CD4-positive, alpha-beta T cell treated with Interleukin-15 for 1 hour (primary cell): Measurements from ENCODE around the gene ITM2C.

Experiments
- DNase-seq: peaks from one replicate; pipeline ENCODE4 v3.0.0-alpha.2; 2020

The ITM2C gene

DNA sequence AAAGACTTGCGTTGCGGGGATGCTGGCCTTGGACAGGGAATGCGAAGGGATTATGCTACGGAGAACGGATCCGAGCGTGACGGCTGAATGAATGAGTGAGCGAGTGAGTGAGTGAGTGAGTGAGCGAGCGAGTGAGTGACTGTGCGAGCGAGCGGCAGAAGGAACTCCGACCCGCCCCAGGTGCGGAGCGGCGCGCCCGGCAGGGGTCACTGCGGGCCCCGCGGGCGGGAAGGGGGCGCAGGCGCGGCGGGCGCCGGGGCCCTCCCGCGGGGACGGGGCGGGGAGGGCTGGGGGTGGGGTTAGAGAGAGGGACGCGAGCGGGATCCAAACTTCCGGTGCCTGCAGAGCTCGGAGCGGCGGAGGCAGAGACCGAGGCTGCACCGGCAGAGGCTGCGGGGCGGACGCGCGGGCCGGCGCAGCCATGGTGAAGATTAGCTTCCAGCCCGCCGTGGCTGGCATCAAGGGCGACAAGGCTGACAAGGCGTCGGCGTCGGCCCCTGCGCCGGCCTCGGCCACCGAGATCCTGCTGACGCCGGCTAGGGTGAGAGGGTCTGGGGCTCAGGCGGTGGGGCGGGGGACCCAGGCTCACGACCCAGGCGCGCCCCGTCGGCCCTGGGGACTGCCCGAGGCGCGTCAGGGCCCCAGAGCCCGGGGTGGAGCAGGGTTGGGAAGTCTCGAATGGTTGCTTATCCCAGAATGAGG is at the start of gene ITM2C:
ITM2C (plus strand) TSS at position 338 of the 702 bp plus-strand sequence; CDS start at position 422, 84 bp downstream.
- peak; percentile 74 for DNase-seq

DNA sequence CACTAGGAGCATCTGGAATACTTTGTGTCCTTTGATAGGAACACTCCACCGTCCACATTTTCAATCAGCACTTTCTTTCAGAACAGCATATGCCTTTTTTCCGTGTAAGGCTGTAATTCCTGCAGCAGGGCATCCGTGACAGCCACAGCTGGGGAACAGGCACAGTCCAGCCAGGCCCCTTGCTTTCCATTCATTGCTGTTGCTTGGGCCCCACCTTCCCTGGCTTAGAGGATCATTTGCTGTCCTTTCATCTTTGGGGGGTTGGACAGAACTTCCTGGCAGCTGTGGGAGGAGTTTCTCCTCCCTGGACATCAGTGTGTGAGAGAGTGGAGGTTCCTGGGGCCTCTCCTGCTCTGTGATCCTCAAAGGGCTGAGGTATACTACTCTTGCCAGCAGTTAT is 49.7 kb upstream of the ITM2C start:
- no peak for DNase-seq

DNA sequence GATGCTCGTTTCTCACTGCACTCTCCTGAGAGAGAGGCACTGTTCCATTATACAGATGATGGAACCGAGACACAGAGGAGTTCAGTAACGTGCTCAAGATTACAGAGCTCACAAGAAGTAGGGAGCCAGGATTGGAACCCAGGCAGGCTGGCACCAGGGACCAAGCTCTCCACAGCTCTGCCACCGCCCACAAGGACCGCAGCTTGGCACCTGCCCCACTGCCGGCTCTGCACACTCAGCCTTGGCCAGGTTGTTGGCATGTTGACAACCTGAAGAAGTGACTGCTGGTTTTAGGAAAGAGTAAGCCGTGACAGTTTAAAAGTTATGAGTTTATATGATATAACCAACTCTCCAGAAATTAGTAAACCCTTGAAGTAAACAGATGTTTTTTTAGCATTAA is 48.0 kb upstream of the ITM2C start:
- no peak for DNase-seq

GRCh38 chr2:230819433-230819832 is 45.3 kb upstream of the ITM2C start:
- DNase-seq = no peak

DNA sequence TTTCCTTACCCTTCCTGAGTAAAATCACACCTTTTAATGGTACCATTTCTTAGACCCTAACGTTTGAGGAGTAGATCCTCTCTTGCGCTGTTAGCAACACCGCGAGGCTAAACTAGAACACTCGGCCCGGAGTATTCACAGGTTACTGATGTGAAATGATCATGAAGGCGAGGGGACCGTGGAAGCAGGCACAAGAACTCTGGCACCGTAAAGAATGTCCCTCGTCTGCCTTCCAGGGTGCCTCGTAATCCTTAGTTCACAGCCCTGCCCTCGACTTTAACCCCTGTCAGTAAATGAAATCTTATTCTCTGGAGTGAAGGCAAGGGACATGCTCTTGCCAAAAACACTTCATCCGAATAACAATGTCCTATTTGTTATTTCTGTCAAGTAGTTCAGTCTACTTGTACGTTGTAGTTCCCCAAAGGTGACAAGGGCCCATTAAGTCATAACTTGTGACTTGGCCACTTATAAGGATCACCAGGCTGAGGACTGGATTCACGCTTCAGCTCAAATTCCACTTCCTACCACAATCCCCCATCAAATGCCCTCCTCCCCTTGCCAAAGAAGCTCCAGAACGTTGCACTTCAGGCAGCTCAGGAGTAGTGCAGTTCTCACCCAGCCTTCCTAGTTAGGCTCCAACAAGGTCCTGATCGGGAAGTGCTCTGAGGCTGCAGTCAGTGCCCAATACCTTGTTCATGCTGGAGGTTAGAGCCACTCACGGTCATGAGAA is 43.3 kb upstream of the ITM2C start:
- no peak for DNase-seq

DNA sequence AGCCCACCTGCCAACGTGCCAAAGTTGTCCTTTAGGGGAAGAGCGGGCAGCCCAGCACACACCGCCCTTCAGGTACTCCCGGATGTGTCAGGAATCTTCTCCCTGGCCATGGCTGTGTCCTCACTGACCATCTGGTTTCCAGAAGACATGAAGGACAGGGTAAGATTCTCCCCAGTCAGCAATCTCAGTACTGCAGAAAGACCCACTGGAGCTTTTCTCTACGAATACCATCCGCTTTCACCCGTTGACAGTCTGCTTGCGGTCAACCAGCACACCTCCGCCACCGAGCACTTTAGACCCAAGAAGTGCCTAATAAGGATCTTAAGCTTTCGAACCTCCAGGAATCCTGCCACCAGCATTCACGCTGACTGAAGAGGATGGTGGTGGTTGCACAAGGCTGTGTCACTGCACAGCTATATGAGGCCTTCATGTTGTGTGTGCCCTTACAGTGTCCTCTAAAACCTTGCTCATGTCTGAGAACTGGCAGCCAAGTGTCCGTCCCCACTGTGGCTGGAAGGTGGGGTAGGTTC is 42.7 kb upstream of the ITM2C start:
- DNase-seq = no peak

DNA sequence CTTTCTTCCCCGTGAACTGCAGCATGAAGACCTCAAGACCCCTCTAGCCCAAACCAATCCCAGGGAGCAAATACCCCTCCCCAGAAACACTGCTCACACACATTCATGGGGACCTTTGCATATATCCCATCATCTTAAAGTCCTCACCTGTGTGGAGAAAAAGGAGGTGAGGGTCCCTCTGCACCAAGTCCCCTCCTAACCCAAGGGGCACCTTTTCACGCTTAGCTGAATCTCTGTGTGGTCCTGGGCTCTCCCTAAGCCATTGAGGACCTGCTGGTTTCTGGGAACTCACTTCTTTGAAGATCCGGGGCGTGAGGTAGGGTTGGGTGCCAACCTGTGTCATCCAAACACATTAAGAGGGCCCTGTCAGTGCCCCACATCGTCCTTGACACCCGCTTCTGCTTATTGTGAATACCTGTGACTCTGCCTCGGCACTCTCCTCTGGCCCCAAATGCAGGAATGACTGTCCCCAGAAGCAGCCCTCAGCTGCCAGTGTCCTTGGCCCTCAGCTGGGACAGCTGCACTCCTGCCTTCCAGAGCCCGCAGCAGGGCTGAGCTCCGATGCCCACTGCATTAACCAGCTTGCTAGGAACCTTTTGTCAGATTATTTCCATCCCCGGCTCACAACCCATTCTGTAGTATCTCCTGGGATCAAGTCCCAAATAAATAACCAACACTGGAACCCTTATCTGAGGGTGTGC is 41.3 kb upstream of the ITM2C start:
- DNase-seq = no peak

DNA sequence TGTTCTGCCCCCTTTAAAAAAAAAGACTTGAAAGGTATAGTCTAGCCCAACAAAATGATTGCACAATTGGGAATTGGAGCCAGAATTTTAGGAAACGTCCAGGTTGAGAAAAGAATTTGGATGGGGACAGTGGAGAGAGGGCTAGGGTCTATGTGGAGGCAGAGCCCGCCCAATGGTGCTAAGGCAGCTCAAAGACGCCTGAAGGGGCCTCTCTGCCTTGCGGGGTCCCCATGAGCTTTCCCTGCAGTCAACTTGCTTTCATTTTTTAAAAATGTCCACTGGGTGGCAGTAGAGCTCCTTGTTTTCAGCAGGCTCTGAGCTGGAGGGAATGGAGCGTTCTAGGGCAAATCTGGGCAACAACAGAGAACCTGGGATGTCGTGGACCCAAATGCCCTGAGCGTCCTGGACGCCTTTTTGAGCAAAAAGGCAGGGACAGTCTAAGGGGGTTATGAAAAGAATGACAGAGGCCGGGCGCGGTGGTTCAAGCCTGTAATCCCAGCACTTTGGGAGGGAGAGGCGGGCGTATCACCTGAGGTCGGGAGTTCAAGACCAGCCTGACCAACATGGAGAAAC is 40.2 kb upstream of the ITM2C start:
- peak; percentile 58 for DNase-seq

GRCh38 chr2:230825354-230825753 is 39.4 kb upstream of the ITM2C start:
- no peak for DNase-seq

- DNase-seq = no peak
Observed at GRCh38 chr2:230827774-230828271, 36.9 kb upstream of the ITM2C start.

- no peak for DNase-seq
Observed at GRCh38 chr2:230828272-230828961, 36.3 kb upstream of the ITM2C start.

DNA sequence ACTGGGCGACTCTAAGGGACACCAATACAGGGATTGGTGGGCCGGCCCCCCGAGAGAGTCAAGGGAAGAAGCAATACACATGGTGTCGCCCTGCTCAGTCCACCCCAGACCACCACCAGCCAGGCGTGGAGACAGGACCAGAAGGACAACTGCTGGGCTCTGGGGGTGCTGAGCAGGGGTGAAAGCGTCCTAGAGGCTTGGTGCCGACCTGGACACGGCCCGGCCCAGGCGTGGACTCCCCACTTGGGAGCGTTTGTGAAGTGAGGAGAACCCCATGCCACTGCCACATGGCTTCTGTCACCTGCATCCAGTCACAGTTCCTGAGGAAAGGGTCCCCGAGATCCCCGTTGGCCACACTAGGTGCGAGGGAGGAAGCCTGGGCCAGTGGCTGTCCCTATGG is 35.4 kb upstream of the ITM2C start:
- DNase-seq = no peak

- DNase-seq = no peak
Observed at GRCh38 chr2:230829959-230830358, 34.8 kb upstream of the ITM2C start.

- no peak for DNase-seq
Observed at GRCh38 chr2:230830428-230830827, 34.3 kb upstream of the ITM2C start.

- no peak for DNase-seq
Observed at GRCh38 chr2:230840301-230840700, 24.4 kb upstream of the ITM2C start.

DNA sequence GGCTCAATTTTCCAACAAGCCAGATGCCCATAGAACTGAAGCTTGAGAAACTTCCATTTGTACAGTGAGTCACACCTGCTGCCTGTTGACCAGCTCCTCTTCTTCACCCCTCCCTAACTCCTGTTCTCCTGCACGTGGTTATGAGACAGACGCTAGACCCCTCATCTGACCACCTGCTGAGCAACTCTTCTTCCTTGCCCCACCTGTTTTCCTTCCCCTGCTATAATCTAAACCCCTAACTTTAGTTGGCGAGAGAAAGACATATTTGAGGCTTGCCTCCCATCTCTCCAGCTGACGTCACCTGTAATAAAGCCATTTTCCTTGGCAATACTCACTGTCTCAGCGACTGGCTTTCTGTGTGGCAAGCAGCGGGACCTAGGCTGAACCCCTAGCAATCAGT is 22.3 kb upstream of the ITM2C start:
- no peak for DNase-seq

DNA sequence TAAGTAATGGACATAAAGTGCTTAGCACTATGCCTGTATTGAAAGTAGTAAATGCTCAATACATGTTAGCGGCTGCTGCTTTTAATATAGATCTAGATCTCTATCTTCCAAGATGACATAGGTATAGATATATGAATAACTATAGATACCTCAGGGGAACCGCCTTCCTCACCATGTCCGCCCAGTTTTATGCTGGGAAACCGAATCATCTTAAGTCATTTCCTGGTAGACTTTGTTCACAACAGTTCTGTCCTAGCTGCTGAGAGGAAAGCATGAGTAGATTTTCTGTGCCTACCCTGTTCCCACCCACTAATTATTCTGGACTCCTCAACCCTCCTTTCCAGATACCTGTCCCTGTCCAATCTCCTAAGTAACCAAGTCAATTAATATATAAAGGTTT is 21.6 kb upstream of the ITM2C start:
- no peak for DNase-seq

GRCh38 chr2:230846360-230846759 is 18.4 kb upstream of the ITM2C start:
- no peak for DNase-seq

- DNase-seq = peak; percentile 83
Observed at GRCh38 chr2:230847883-230848388, 16.8 kb upstream of the ITM2C start.

DNA sequence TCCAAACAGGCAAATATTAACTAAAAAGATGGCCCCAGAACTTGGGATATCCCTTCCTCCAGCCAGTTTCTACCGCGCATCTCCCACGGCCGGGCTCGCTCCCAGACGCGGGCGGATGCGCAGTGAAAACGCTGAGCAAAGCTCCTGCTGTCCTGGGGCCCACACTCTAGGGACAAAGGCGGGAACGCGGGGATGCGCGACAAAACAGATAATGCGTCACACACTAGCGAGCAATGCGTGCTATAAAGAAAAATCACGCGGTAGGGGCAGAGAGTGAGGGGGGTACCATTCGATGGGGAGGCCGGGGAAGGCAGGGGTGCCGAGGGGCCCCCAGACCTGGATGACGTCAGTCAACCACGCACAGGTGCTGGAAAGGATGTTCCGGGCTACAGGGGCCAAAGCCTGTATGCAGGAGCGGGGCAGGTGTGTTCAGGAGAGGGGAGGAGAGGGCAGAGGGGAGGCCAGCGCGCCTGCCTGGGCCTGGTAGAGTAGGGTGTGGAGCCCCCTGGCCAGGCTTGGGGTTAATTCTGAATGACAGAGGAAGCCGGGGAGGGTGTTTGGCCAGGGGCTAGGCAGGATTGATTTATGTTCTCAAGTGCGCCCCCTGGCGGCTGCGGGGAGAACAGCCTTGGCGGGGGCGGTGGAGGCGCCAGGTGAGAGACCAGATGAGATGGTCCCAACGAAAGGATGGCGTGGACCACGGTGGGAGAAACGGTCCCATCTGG is 14.9 kb upstream of the ITM2C start:
- DNase-seq = peak; percentile 57

- DNase-seq = no peak
Observed at GRCh38 chr2:230850358-230850658, 14.4 kb upstream of the ITM2C start.

- no peak for DNase-seq
Observed at GRCh38 chr2:230852113-230852512, 12.6 kb upstream of the ITM2C start.
